ENCODE results near the gene DVL2.
A peak's percentile ranks its signal among the peaks of the same experiment; 100 is the strongest.

Gene DVL2

DNA sequence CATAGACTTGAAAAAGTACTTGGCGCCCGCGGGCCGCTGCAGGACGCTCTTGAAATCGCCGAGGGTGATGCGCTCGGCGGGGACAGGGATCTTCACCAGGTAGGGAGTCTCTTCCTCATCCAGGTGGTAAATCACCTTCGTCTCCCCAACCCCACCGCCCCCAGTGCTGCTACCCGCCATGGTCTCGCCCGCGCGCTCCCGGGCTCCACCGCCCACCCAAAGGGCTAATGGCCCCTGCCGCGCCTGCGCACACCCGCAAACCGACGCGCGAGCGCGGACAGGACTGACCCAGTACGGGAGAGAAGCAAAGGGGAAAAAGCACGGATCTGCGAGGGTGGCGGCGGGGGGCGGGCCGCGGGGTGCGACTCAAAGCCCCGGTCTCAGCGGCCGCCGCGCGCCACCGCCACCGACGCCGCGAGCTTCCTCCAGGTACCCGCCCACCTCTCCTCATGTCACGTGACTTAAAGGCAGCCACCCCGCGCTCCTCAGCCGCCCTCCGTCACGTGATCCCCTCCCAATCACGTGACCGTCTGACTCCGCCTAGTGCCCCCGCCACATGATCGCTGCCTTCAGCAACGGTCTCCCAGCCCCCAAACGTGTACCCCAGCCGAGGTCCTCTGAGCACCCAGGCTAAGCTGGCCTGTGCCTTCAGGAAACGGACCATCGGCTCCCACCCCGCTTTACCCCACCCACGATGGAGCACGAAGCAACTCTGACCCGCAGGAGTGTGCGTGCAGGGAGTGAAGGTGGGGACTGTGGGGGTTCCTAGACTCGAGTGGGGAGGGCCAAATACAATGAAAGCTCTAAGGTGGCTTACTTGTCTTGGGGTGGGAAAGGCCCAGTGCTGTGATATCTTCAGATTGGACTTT lies at the start of gene DVL2:
TSS of gene DVL2 (minus strand) at position 435 of the 869 bp plus-strand sequence. CDS start at position 180, 255 bp downstream.
- TF ChIP-seq EZH2 (IDR thresholded peaks at IDR 0.05) (no peak), POLR2AphosphoS5 (IDR thresholded peaks at IDR 0.05; ENCODE audit: borderline replicate concordance, low read depth, low read length) (peak; percentile 94)

DNA sequence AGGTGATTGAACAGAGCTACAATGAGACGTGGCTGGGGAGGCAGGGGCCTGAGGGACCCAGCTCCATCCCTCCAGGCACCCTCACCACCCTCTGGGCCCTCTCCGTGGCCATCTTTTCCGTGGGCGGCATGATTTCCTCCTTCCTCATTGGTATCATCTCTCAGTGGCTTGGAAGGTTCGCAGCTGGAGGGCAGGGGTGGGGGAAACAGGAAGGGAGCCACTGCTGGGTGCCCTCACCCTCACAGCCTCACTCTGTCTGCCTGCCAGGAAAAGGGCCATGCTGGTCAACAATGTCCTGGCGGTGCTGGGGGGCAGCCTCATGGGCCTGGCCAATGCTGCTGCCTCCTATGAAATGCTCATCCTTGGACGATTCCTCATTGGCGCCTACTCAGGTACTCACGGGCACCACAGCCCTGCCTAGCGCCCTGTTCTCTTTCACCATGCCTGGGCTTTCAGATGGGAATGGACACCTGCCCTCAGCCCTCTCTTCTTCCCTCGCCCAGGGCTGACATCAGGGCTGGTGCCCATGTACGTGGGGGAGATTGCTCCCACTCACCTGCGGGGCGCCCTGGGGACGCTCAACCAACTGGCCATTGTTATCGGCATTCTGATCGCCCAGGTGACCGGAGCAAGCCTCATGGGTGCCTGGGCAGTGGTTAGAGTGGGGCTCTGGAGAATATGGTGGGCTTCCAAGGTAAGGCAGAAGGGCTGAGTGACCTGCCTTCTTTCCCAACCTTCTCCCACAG lies 49.3 kb upstream of the DVL2 start:
- Histone ChIP-seq H3K9me3 (ENCODE audit: low read depth, low read length) (no peaks in the 10 kb centered on the region), H3K4me3 (no peak overlapping the region), H3K36me3 (ENCODE audit: insufficient read depth, low read length) (no peaks in the 10 kb centered on the region), H3K9ac (ENCODE audit: insufficient read length) (no peak overlapping the region), H3K27ac (no peak overlapping the region)
- DNase-seq (ENCODE audit: low read depth, low spot score), result no peak
- TF ChIP-seq EZH2 (IDR thresholded peaks at IDR 0.05) (no peak), POLR2AphosphoS5 (IDR thresholded peaks at IDR 0.05; ENCODE audit: borderline replicate concordance, low read depth, low read length) (no peak), FOXP2 (optimal IDR thresholded peaks at IDR 0.05; ENCODE audit: control extremely low read depth, extremely low read length, insufficient read depth) (no peak)

More for the DNA sequence above, at the start of gene DVL2:
- Histone ChIP-seq H3K9ac (ENCODE audit: insufficient read length) (peak within 1 kb of the TSS; percentile 88), H3K9me3 (ENCODE audit: low read depth, low read length) (no peaks in the 10 kb centered on the region), H3K27ac (peak within 1 kb of the TSS; percentile 80), H3K4me3 (peak within 1 kb of the TSS; percentile 80), H3K36me3 (ENCODE audit: insufficient read depth, low read length) (peaks cover 41% of the 10 kb centered on the region)
- DNase-seq (ENCODE audit: low read depth, low spot score), result no peak

DNA sequence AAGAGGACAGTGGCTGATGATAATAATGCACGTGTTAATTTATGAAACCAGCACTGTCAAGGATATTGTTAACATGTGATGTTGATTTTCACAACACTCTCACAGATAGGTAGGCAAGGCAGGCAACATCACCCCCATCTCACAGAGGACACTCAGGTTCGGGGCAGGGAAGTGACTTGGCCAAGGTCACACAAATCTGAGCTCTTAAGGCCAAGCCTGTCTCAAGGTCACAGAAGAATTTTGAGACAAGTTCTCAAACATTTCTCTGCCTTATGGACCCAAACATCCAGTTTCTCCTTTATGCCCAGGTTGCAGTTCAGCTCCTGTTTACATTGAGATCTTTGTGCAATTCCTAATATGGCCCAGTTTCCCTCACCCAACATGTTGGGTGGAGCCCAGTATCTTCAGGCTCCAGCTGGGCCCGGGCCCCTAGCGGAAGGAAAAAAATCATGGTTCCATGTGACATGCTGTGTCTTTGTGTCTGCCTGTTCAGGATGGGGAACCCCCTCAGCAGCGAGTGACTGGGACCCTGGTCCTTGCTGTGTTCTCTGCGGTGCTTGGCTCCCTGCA lies 48.5 kb upstream of the DVL2 start:
- TF ChIP-seq POLR2AphosphoS5 (IDR thresholded peaks at IDR 0.05; ENCODE audit: borderline replicate concordance, low read depth, low read length), result no peak
- TF ChIP-seq FOXP2 (optimal IDR thresholded peaks at IDR 0.05; ENCODE audit: control extremely low read depth, extremely low read length, insufficient read depth), result no peak
- no peak for TF ChIP-seq EZH2 (IDR thresholded peaks at IDR 0.05)
- Histone ChIP-seq H3K9me3 (ENCODE audit: low read depth, low read length) (no peaks in the 10 kb centered on the region), H3K27ac (no peak overlapping the region), H3K36me3 (ENCODE audit: insufficient read depth, low read length) (no peaks in the 10 kb centered on the region), H3K9ac (ENCODE audit: insufficient read length) (no peak overlapping the region), H3K4me3 (no peak overlapping the region)
- no peak for DNase-seq (ENCODE audit: low read depth, low spot score)

DNA sequence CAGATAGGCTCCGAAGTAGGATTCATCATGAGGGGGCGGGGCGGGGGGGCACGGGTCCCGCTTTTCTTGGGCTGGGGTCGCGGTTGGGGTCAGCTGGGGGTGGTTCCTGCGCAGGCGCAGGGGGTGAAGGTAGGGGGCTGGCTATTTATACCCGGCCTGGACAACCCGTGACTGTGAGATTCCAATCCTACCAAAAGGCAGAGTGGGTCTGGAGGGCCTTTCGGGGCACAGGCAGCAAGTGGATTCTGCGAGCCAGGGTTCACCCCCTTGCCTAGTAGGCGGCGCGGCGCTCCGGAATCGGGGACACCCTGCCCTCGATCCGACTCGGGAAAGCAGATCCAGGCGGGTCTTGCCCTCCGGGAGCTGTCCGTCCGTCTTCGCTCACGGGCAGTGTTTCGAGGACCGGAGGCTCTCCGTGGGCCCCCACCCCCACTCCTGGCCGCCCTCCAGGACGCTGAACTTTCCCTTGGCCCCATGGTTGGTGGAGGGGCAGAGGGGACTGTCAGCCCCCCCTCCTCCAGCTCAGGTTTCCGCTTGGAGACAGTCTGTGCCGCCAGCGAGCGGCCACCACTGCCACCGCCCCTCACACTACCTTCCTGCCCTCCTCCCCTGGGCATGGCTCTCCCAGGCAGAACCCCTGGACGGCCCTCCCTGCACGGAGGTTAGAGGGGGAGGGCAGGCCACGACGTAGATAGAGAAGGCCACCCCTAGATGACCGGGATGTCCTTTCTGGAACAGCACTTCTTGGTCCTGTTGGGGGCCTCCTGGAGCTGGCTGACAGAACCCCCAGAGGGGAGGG lies 47.8 kb upstream of the DVL2 start:
- H3K27ac ChIP-seq, result no peak overlapping the region
- H3K4me3 ChIP-seq, result peak overlapping the region; percentile 87
- no peak for TF ChIP-seq EZH2 (IDR thresholded peaks at IDR 0.05)
- no peak for TF ChIP-seq FOXP2 (optimal IDR thresholded peaks at IDR 0.05; ENCODE audit: control extremely low read depth, extremely low read length, insufficient read depth)
- no peak for TF ChIP-seq POLR2AphosphoS5 (IDR thresholded peaks at IDR 0.05; ENCODE audit: borderline replicate concordance, low read depth, low read length)
- peak overlapping the region; percentile 64 for H3K9ac ChIP-seq (ENCODE audit: insufficient read length)
- DNase-seq (ENCODE audit: low read depth, low spot score), result no peak
- H3K36me3 ChIP-seq (ENCODE audit: insufficient read depth, low read length), result no peaks in the 10 kb centered on the region
- H3K9me3 ChIP-seq (ENCODE audit: low read depth, low read length), result no peaks in the 10 kb centered on the region

DNA sequence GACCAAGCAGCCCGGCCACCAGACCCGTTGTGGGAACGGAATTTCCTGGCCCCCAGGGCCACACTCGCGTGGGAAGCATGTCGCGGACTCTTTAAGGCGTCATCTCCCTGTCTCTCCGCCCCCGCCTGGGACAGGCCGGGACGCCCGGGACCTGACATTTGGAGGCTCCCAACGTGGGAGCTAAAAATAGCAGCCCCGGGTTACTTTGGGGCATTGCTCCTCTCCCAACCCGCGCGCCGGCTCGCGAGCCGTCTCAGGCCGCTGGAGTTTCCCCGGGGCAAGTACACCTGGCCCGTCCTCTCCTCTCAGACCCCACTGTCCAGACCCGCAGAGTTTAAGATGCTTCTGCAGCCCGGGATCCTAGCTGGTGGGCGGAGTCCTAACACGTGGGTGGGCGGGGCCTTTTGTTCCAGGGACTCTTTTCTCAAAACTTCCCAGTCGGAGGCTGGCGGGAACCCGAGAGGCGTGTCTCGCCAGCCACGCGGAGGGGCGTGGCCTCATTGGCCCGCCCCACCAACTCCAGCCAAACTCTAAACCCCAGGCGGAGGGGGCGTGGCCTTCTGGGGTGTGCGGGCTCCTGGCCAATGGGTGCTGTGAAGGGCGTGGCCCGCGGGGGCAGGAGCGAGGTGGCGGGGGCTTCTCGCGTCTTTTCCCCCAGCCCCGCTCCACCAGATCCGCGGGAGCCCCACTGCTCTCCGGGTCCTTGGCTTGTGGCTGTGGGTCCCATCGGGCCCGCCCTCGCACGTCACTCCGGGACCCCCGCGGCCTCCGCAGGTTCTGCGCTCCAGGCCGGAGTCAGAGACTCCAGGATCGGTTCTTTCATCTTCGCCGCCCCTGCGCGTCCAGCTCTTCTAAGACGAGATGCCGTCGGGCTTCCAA lies 47.0 kb upstream of the DVL2 start, which contains the start of gene SLC2A4:
TSS of gene SLC2A4 (plus strand) at position 645 of the 879 bp plus-strand sequence. CDS start at position 862, 217 bp downstream.
- Histone ChIP-seq H3K9ac (ENCODE audit: insufficient read length) (peak within 1 kb of the TSS; percentile 64), H3K36me3 (ENCODE audit: insufficient read depth, low read length) (no peaks in the 10 kb centered on the region), H3K9me3 (ENCODE audit: low read depth, low read length) (no peaks in the 10 kb centered on the region), H3K27ac (no peak within 1 kb of the TSS), H3K4me3 (peak within 1 kb of the TSS; percentile 87)
- no peak for TF ChIP-seq EZH2 (IDR thresholded peaks at IDR 0.05)
- no peak for TF ChIP-seq FOXP2 (optimal IDR thresholded peaks at IDR 0.05; ENCODE audit: control extremely low read depth, extremely low read length, insufficient read depth)
- no peak for TF ChIP-seq POLR2AphosphoS5 (IDR thresholded peaks at IDR 0.05; ENCODE audit: borderline replicate concordance, low read depth, low read length)
- peak; percentile 61 for DNase-seq (ENCODE audit: low read depth, low spot score)

DNA sequence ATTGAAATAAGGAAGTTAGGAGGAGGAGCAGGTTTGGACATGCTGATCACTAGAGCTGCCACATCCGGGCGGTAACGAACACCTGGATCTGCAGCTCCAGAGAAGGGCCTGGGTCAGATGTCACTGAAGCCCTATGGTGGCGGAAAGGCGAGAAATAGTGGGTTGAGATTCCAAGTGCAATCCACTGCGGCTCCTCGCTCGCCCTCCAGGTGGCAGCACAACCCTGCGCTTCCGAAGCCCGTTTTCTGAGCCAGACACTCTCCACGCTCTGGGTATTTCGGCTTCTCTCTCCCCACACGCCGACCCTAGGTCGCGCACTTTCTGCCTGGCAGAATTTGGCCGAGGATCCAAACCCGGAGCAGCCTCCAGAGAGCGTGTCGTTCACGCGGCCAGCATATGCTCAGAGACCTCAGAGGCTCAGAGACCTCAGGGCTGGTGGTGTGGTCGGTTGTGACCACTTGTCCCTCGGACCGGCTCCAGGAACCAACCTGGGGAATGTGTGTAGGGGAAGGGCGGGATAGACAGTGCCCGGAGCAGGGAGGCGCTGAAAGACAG lies 46.3 kb upstream of the DVL2 start:
- no peak for DNase-seq (ENCODE audit: low read depth, low spot score)
- Histone ChIP-seq H3K4me3 (peak overlapping the region; percentile 87), H3K27ac (no peak overlapping the region), H3K9ac (ENCODE audit: insufficient read length) (peak overlapping the region; percentile 13), H3K9me3 (ENCODE audit: low read depth, low read length) (no peaks in the 10 kb centered on the region), H3K36me3 (ENCODE audit: insufficient read depth, low read length) (no peaks in the 10 kb centered on the region)
- no peak for TF ChIP-seq FOXP2 (optimal IDR thresholded peaks at IDR 0.05; ENCODE audit: control extremely low read depth, extremely low read length, insufficient read depth)
- no peak for TF ChIP-seq EZH2 (IDR thresholded peaks at IDR 0.05)
- no peak for TF ChIP-seq POLR2AphosphoS5 (IDR thresholded peaks at IDR 0.05; ENCODE audit: borderline replicate concordance, low read depth, low read length)

DNA sequence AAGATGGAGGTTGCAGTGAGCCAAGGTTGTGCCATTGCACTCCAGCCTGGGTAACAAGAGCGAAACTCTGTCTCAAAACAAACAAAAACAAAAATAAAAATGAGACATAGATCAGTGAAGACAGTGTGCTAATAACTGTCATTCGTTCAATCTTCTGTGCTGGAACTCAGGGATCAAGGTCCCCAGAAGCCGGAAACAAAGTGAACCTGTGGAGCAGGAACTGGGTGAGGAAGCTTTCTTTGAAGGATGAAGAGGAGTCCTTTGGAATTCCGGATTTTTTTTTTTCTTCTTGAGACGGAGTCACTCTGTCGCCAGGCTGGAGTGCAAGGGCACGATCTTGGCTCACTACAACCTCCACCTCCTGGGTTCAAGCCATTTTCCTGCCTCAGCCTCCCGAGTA lies 45.1 kb upstream of the DVL2 start:
- Histone ChIP-seq H3K9me3 (ENCODE audit: low read depth, low read length) (no peaks in the 10 kb centered on the region), H3K27ac (no peak overlapping the region), H3K4me3 (no peak overlapping the region), H3K9ac (ENCODE audit: insufficient read length) (no peak overlapping the region), H3K36me3 (ENCODE audit: insufficient read depth, low read length) (no peaks in the 10 kb centered on the region)
- DNase-seq (ENCODE audit: low read depth, low spot score), result no peak
- TF ChIP-seq FOXP2 (optimal IDR thresholded peaks at IDR 0.05; ENCODE audit: control extremely low read depth, extremely low read length, insufficient read depth) (no peak), POLR2AphosphoS5 (IDR thresholded peaks at IDR 0.05; ENCODE audit: borderline replicate concordance, low read depth, low read length) (no peak), EZH2 (IDR thresholded peaks at IDR 0.05) (no peak)

All from SK-N-MC (cell line).